GM23338 (cell line): ENCODE measurements around the gene ATL3. TPM values are rescaled to one million over a fixed set of nuclear protein-coding genes. Genes with fewer than 3 reads are reported as not detected.

Experiments used
- ATAC-seq: fragments of 200-7000 bp; cut with Tn5 transposase; 3 replicates; pipeline ENCODE4 v1.9.1; 2020
- DNase-seq: peaks from one replicate; pipeline ENCODE4 v3.0.0-alpha.2; 2015; ENCODE audit warnings: low spot score
- H2AFZ ChIP-seq: fragments of 200-600 bp; sonication (generic); 2 replicates; pipeline ENCODE4 v1.8.0; 2016; ENCODE audit warnings: antibody characterized with exemption, mild to moderate bottlenecking, moderate library complexity
- H3F3A ChIP-seq: fragments of 200-600 bp; sonication (generic); replicated peaks from 2 replicates; pipeline ENCODE4 v1.8.0; 2017; ENCODE audit warnings: antibody characterized with exemption, mixed run types, low read depth
- H3K27ac ChIP-seq: fragments of 200-600 bp; sonication (generic); 2 replicates; pipeline ENCODE4 v1.6.1; 2016; ENCODE audit warnings: low read depth
- H3K27me3 ChIP-seq: fragments of 200-600 bp; sonication (generic); 2 replicates; pipeline ENCODE4 v1.8.0; 2016; ENCODE audit warnings: mild to moderate bottlenecking, mixed run types, moderate library complexity; ENCODE audit not compliant: insufficient read depth
- H3K36me3 ChIP-seq: fragments of 200-600 bp; sonication (generic); 2 replicates; pipeline ENCODE4 v1.8.0; 2016; ENCODE audit warnings: mild to moderate bottlenecking; ENCODE audit not compliant: insufficient read depth
- H3K4me1 ChIP-seq: fragments of 200-600 bp; sonication (generic); 2 replicates; pipeline ENCODE4 v1.8.0; 2016; ENCODE audit warnings: mild to moderate bottlenecking, moderate library complexity; ENCODE audit not compliant: insufficient read depth
- H3K4me2 ChIP-seq: fragments of 200-600 bp; sonication (generic); 2 replicates; pipeline ENCODE4 v1.7.1; 2017; ENCODE audit warnings: mixed run types
- H3K4me3 ChIP-seq: fragments of 200-600 bp; sonication (generic); 2 replicates; pipeline ENCODE4 v1.6.1; 2016; ENCODE audit warnings: mixed run types
- H3K79me2 ChIP-seq: fragments of 200-600 bp; sonication (generic); replicated peaks from 2 replicates; pipeline ENCODE4 v1.8.0; 2017; ENCODE audit warnings: mild to moderate bottlenecking; ENCODE audit not compliant: insufficient read depth
- H3K9me2 ChIP-seq: fragments of 200-600 bp; sonication (generic); 2 replicates; pipeline ENCODE4 v1.8.0; 2017; ENCODE audit not compliant: insufficient read depth
- H4K20me1 ChIP-seq: fragments of 200-600 bp; sonication (generic); replicated peaks from 2 replicates; pipeline ENCODE4 v1.8.0; 2017; ENCODE audit warnings: mild to moderate bottlenecking; ENCODE audit not compliant: insufficient read depth
- H3K27ac Mint-ChIP-seq: 2 replicates; pipeline ENCODE4 v1.8.0; 2020; ENCODE audit warnings: inconsistent platforms, mild to moderate bottlenecking, moderate library complexity, mixed read lengths
- H3K27me3 Mint-ChIP-seq: 3 replicates; pipeline ENCODE4 v1.8.0; 2022; ENCODE audit warnings: low read depth, mild to moderate bottlenecking, moderate library complexity, mixed read lengths, inconsistent platforms; ENCODE audit not compliant: insufficient read depth, poor library complexity
- H3K36me3 Mint-ChIP-seq: 3 replicates; pipeline ENCODE4 v1.8.0; 2021; ENCODE audit warnings: low read depth, mild to moderate bottlenecking, inconsistent platforms, moderate library complexity, mixed read lengths
- H3K4me1 Mint-ChIP-seq: 3 replicates; pipeline ENCODE4 v1.8.0; 2020; ENCODE audit warnings: mild to moderate bottlenecking, inconsistent platforms, mixed read lengths
- H3K4me3 Mint-ChIP-seq: 3 replicates; pipeline ENCODE4 v1.8.0; 2021; ENCODE audit warnings: moderate library complexity, mild to moderate bottlenecking, inconsistent platforms, mixed read lengths
- H3K9me3 Mint-ChIP-seq: 3 replicates; pipeline ENCODE4 v1.8.0; 2020; ENCODE audit warnings: moderate library complexity, mild to moderate bottlenecking, inconsistent platforms, mixed read lengths
- CREB1 ChIP-seq: fragments of 250-450 bp; sonication (Bioruptor Pico); IDR thresholded peaks from 2 replicates; pipeline ENCODE4 v1.5.0; 2020; ENCODE audit warnings: low read depth, mild to moderate bottlenecking, moderate library complexity
- CTCF ChIP-seq, 2 experiments: fragments of 200-600 bp in 1 of 2; sonication (generic) in 1 of 2; conservative IDR thresholded peaks; 2 replicates each; pipeline versions ENCODE4 v1.5.1 to v1.6.1; 2016 to 2017; ENCODE audit warnings: antibody characterized with exemption in 2 of 2, low read depth in 2 of 2, mild to moderate bottlenecking in 2 of 2, moderate library complexity in 1 of 2
- ETS1 ChIP-seq: IDR thresholded peaks from 2 replicates; pipeline ENCODE4 v1.6.1; 2016; ENCODE audit warnings: antibody characterized with exemption
- EZH2 ChIP-seq: fragments of 200-600 bp; sonication (generic); IDR thresholded peaks from one replicate; pipeline ENCODE4 v1.8.0; 2017; ENCODE audit warnings: antibody characterized with exemption, mild to moderate bottlenecking, low read depth; ENCODE audit not compliant: unreplicated experiment
- JUNB ChIP-seq: IDR thresholded peaks from one replicate; pipeline ENCODE4 v1.6.1; 2016; ENCODE audit warnings: antibody characterized with exemption; ENCODE audit not compliant: unreplicated experiment
- POLR2AphosphoS5 ChIP-seq: IDR thresholded peaks from 2 replicates; pipeline ENCODE4 v1.6.1; 2016; ENCODE audit warnings: antibody characterized with exemption, low read depth
- STAT1 ChIP-seq: IDR thresholded peaks from one replicate; pipeline ENCODE4 v1.6.1; 2016; ENCODE audit warnings: antibody characterized with exemption; ENCODE audit not compliant: unreplicated experiment
- ZNF114 ChIP-seq: fragments of 250-450 bp; sonication (Bioruptor Pico); IDR thresholded peaks from 2 replicates; pipeline ENCODE4 v1.5.0; 2020; ENCODE audit warnings: mild to moderate bottlenecking, moderate library complexity
- ZNF331 ChIP-seq: fragments of 250-450 bp; sonication (Bioruptor Pico); IDR thresholded peaks from 2 replicates; pipeline ENCODE4 v1.5.0; 2020; ENCODE audit warnings: low read depth, mild to moderate bottlenecking, moderate library complexity
- ZNF462 ChIP-seq: fragments of 250-450 bp; sonication (Bioruptor Pico); IDR thresholded peaks from 2 replicates; pipeline ENCODE4 v1.5.0; 2020; ENCODE audit warnings: mild to moderate bottlenecking, moderate library complexity
- polyA plus RNA-seq: library from polyadenylated mRNA; unstranded; fragments of >200 nt; fragmentation: Nextera tagmentation; extraction: Ambion mirVana; gene quantifications from 2 replicates; pipeline ENCODE4 v1.2.1, GENCODE V29; 2016
- total RNA-seq: library from RNA; depleted of rRNA; stranded (reverse); fragments of >200 nt; shearing (Covaris generic); gene quantifications from 2 replicates; pipeline ENCODE4 v1.2.3, GENCODE V29; 2014

The ATL3 gene
- total and polyA plus RNA-seq, 2 experiments from 2014 or later: 6.8 to 20.4 TPM

- peaks cover 17% of the 10 kb centered on the region for H3K27me3 Mint-ChIP-seq
These were observed 61.1 kb downstream of the ATL3 start for GRCh38 chr11:63609971-63610580.

GRCh38 chr11:63609536-63609935 lies 61.6 kb downstream of the ATL3 start:
- no peak overlapping the region for H3K4me3 ChIP-seq
- peaks cover 31% of the 10 kb centered on the region for H3F3A ChIP-seq
- H3K27me3 Mint-ChIP-seq: peaks cover 14% of the 10 kb centered on the region
- ATAC-seq (no peak), DNase-seq (no peak)
- peaks cover 49% of the 10 kb centered on the region for H3K4me1 ChIP-seq
- H3K4me1 Mint-ChIP-seq: peaks cover 43% of the 10 kb centered on the region
- H3K36me3 Mint-ChIP-seq: no peaks in the 10 kb centered on the region; the same call in 2 of the 3 replicates
- peak overlapping the region; percentile 80 for H3K4me2 ChIP-seq
- H2AFZ ChIP-seq: no peak overlapping the region
- H3K27ac ChIP-seq: peak overlapping the region; percentile 28; the same call in 1 of the 2 replicates
- H3K4me3 Mint-ChIP-seq: no peak overlapping the region
- H3K9me2 ChIP-seq: no peaks in the 10 kb centered on the region
- TF ChIP-seq ZNF331 (CRISPR knock-in tag) (no peak), POLR2AphosphoS5 (no peak), CTCF (conservative IDR thresholded peaks at IDR 0.05; ENCODE audit: low read depth in 2 of 2) (no peak), CREB1 (CRISPR knock-in tag) (no peak), JUNB (no peak), ZNF462 (CRISPR knock-in tag) (no peak), EZH2 (no peak), STAT1 (no peak), ETS1 (no peak), ZNF114 (CRISPR knock-in tag) (no peak)
- H4K20me1 ChIP-seq: no peaks in the 10 kb centered on the region
- H3K36me3 ChIP-seq: no peaks in the 10 kb centered on the region
- no peaks in the 10 kb centered on the region for H3K9me3 Mint-ChIP-seq
- H3K27me3 ChIP-seq: no peaks in the 10 kb centered on the region
- peaks cover 81% of the 10 kb centered on the region for H3K79me2 ChIP-seq
- H3K27ac Mint-ChIP-seq: no peak overlapping the region

More at GRCh38 chr11:63609971-63610580, 61.1 kb downstream of the ATL3 start:
- Mint-ChIP-seq H3K9me3 (no peaks in the 10 kb centered on the region), H3K27ac (no peak overlapping the region), H3K36me3 (no peaks in the 10 kb centered on the region; the same call in 2 of the 3 replicates), H3K4me3 (peak overlapping the region; percentile 43; the same call in 2 of the 3 replicates), H3K4me1 (peaks cover 43% of the 10 kb centered on the region)
- Histone ChIP-seq H3K27ac (peak overlapping the region; percentile 28; the same call in 1 of the 2 replicates), H3K4me1 (peaks cover 49% of the 10 kb centered on the region), H4K20me1 (no peaks in the 10 kb centered on the region), H3K9me2 (no peaks in the 10 kb centered on the region), H3F3A (peaks cover 31% of the 10 kb centered on the region), H3K36me3 (no peaks in the 10 kb centered on the region), H3K79me2 (peaks cover 76% of the 10 kb centered on the region), H3K27me3 (no peaks in the 10 kb centered on the region), H3K4me2 (peak overlapping the region; percentile 80), H2AFZ (no peak overlapping the region), H3K4me3 (peak overlapping the region; percentile 41)
- DNase-seq: no peak
- no peak for ATAC-seq
- TF ChIP-seq STAT1: no peak
